Measurements from ENCODE around the gene SNW1.
"Not testable (repeated sequence)": the region's sequence is repeated elsewhere in the genome, so short reads cannot be mapped to it uniquely, and the experiment has no call there.

The SNW1 gene

DNA sequence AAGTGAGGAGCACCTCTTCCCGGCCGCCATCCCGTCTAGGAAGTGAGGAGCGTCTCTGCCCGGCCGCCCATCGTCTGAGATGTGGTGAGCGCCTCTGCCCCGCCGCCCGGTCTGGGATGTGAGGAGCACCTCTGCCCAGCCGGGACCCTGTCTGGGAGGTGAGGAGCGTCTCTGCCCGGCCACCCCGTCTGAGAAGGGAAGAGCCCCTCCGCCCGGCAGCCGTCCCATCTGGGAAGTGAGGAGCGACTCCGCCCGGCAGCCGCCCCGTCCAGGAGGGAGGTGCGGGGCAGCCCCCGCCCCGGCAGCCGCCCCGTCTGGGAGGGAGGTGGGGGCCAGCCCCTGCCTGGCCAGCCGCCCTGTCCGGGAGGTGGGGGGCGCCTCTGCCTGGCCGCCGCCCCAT lies 13.5 kb downstream of the SNW1 start:
- DNase-seq (ENCODE audit: low spot score): not testable (repeated sequence)

DNA sequence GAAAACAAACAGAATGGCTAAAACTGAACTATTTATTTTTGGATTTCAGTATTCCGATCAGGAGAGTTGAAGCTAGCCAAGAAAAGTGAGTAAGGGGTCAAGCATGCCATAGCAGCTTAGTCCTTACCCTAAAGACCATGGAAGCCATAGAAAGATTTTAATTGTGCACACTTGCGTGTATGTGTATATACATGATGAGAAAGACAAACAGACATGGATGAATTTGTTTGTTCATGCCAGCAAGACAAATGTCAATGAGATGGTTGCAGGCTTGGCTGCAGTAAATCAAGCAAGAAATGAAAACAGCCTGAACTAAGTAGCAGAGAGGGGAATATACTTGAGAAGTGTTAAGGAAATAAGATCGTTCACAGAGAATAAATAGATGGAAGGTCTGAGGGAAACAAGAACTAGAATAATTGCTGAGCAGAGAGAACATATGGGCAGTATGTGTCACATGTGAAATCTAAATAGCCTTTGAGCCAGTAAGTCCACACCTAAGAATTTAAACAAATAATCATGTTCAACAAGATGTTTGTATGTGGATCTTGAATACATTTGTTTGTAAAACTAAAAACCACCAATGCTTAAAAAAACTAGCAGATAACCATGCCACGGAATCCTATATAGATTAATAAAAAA lies 14.8 kb downstream of the SNW1 start:
- DNase-seq (ENCODE audit: low spot score): no peak

DNA sequence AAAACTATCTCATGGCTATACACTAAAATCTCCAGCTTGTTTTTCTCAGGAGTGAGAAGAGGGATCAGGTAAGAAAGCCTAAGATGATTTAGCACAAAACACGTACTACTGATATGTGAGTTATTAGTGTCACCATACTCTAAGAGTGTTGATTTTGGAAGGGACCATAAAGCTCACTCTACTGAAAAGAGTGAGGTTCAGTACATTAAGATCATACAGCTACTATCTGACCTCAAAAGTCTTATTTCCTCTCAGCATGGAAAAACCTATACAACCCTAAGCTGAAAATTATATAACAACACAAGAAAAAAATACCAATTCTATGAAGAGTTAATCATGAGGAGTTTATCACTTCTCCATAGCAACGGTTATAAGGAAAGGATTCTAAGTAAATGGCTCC lies 19.5 kb downstream of the SNW1 start:
- DNase-seq (ENCODE audit: low spot score): no peak

DNA sequence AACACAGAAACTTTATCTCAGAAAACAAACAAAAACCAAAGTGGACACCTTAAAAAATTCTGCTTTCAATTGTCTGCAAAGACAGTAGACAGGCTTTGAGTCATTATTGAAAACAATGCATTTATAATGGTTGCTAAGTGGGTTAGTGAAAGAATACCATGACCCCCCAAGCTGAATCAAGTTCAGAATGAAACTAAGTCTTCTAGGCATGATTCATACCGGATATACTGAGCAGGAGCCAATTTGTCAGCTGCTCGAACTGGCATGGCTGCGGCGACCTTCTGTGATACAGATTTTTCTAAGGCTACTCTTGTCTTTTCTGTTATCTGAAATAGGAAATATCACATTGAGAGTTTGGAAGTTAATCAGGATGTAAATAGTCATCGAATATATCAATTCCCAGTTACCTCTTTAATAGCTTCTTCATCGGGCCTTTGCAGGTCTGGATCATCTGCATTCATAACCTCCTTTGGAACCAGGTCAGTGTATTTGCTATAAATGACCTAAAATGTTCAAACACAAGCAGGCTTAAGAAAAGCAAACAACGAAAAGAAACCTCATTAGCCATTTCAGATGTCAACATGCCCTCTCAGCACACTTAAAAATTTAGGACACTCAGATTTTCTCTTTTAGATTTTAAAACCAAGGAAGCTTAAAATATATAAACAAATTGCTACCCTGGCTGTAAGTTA lies 22.3 kb downstream of the SNW1 start:
- no peak for DNase-seq (ENCODE audit: low spot score)

DNA sequence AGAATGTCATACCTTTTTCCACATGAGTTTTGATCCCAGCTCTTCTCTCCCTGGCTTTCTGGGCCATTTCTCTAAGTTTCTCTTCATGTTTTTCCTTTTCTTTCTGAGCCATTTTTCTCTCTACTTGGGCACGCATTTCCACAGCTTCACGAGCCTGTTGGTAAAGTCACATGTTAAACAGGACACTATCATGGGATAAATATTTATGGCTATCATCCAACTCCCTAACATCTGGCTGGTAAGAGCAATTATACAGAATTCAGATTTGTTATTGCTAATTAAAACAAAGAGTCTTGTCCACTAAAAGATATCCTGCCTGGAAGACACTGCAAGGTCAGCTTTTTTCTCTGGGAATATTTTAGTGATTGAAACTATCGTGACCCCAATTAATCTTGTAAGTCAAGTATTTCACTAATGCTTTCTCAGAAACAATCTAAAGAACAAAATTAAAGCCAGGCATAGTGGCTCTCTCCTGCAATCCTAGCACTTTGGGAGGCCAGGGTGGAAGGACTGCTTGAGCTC lies 29.9 kb downstream of the SNW1 start:
- no peak for DNase-seq (ENCODE audit: low spot score)

DNA sequence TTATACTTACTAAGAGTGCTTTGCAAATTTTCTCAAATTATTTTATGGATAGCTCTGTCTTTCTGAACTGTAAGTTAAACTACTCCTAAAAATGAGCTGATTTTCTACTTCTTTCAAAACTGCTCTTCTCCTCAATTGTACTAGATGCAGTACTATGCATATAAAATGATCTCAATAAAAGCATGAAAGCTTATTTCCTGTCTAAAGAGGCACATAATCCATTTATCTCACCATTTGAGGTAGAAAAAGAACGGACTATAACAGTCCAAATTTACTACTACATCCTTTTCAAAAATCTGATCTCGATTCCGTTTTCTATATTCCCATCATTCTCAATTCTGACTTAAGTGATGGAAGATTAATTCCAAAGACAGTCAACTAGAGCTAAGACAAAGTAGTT lies 38.7 kb downstream of the SNW1 start:
- DNase-seq (ENCODE audit: low spot score): no peak

DNA sequence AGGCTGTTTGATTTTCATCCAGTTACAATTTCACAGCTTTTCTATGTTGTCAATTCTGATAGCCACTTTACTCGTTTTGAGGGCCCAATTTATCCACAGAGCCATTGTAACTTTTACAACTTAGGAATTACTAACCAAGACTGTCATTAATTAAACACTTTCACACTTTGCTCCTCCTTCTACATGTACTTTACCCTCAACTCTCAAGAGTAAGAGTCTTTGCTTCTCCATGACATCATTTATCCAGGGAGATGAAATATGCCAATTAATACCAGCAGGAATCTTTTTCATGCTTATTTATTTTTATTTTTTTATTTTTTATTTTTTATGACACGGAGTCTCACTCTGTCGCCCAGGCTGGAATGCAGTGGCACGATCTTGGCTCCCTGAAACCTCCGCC lies 39.5 kb downstream of the SNW1 start:
- no peak for DNase-seq (ENCODE audit: low spot score)

DNA sequence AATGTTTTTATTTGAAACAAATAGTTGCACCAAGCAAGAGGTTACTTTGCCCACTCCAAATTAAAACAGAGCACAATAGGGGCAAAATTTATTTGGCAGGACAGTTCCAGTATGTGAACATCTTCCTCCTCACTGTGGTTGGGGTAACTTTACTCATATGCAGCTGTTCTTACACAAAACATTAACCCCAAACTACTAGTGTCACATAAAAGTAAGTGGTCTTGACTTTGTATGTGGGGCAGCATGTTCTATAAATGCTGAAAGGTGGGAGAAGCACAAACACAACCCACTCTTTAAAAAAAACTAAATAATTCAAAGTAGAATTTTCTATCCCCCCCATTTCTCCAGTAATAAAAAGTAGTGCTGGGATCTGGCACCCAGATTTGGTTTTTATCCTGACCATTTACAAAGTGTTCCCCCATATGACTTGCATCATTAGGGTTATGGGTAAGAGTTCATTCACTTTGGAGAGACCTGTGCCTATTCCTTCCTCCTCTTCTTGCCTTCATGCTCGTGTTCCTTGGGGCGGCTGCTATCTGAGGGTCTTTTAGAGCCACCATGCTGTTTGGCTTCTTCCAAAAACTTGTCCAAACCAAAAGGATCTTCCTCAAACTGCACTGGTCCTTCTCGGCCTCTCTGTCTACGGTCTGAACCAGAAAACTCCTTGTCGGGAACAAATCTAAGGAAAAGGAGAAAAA lies 43.2 kb downstream of the SNW1 start:
- DNase-seq (ENCODE audit: low spot score): no peak

DNA sequence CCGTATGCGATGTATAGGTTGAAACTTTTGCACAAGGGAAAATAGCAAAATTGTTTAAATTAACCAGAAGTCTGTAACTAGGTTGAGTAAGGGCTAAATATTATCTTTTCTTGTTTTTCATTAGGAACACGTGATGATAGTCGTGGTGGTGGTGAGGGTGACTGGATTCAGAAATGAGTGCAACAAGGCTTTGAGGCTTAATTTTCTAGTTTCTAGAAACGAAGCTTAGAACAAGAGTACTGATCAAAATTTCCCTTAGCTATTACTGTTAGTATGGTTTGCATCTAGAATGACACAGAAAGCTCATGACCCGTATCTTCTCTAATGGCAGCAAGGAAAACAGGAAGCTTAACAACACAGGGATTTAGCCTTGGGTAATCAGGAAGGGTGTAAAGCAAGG lies 46.0 kb downstream of the SNW1 start:
- no peak for DNase-seq (ENCODE audit: low spot score)

DNA sequence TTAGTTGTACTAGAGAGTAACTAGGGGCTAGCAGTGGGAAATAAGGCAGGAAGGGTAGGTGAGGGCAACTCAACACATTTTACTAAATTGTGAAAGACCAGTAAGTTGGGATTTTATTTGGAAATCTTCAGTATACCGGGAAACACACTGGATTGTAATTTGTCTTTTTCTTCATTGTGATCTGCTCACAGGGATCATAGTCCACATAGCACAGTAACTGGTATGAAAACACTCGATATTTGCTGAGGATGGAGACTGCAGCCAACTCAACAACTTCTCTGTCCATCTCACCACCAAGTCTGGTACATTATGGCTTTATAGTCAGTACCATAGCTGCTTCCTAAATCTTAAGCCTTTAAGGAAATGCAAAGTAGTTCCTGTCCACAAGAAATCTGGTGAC lies 50.6 kb downstream of the SNW1 start:
- no peak for DNase-seq (ENCODE audit: low spot score)

DNA sequence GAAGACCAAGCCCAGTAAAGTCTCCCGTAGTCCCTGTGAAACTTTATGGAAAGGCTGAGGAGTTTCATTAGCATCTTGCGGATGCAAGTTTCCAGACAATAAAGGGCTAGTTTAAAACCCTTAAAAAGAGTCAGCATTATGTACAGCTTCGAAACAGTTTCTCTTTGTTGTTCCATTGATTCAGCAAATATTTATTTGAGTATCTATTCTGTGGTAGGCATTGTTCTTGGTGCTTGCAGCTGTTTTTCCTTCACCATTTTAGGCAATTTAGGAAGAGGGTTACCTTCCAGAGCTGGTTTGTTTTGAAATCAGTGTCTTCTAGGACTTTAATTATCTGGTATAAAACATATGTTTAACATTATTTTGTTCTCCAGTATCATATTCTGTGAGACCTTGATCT lies 51.5 kb downstream of the SNW1 start:
- no peak for DNase-seq (ENCODE audit: low spot score)

DNA sequence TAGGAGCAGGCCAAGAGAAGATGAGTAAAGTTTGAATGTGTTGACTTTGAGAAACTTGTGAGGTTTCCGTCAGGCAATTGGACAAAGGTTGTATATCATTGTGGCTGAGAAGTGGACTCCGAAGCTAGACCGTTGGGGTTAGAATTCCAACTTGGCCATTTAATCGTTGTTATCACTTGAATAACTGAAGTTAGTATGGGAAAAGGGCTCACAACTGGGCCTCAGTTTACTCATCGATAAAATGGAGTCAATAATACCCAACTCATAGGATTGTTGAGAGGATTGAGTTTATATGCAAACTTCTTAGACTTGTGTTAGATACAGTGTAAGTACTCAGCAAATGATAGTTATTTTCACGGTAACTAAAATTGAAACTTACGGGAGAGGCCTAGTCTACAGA lies 52.2 kb downstream of the SNW1 start:
- no peak for DNase-seq (ENCODE audit: low spot score)

DNA sequence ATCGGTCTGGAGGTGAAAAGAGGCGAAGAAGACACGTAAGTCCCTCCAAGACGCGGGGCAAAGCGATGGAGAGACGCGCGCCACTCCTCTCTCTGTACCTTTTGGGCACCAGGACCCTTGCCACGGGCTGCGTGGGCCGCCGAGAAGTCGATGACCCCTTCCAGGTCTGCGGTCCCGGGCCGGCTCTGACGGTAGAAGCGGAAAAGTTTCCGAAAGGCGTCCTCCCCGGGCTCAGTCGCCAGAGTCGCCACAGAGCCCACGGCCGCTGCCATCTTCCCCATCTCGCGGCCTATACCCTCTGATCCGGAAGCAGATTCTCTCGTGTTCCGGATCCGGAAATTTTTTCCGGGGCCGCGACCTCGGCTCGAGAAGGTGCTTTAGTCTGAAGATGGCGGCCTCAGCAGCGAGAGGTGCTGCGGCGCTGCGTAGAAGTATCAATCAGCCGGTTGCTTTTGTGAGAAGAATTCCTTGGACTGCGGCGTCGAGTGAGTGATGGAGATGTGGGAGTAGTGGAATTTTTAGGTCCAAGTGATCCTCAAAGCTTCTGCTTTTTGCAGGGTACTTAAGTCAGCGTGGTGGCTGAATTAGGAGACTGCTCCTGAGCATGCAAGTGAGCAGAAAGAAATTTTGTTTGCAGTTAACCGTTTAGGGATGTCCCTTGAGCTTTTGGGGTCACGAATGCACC lies 53.1 kb downstream of the SNW1 start, which contains the start of the genes ALKBH1 and SLIRP:
Gene ALKBH1, minus strand, starts transcription at position 300 of the 685 bp plus-strand sequence. Its CDS starts 19 bp downstream, at position 281.
Gene SLIRP, plus strand, starts transcription at position 380 of the 685 bp plus-strand sequence. Its CDS starts 9 bp downstream, at position 389.
- DNase-seq (ENCODE audit: low spot score): peak; percentile 73

DNA sequence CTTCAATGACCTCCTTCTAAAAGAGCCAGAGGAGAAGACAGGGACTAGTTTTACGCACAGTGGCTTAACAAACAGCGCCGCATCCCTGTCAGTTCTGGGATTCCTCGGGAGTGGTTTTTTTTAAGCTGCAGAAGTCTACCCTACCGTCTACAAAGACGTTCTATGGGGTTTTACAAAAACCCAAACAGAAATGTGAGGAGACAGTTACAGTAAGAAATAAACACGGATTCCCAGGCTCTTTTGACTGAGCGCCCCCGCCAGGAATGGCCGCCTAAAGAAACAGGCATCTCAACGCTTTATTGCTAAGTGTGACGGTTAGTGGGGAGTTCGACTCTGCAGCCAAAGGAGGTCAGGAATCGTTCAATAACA lies 53.6 kb downstream of the SNW1 start:
- peak; percentile 5 for DNase-seq (ENCODE audit: low spot score)

DNA sequence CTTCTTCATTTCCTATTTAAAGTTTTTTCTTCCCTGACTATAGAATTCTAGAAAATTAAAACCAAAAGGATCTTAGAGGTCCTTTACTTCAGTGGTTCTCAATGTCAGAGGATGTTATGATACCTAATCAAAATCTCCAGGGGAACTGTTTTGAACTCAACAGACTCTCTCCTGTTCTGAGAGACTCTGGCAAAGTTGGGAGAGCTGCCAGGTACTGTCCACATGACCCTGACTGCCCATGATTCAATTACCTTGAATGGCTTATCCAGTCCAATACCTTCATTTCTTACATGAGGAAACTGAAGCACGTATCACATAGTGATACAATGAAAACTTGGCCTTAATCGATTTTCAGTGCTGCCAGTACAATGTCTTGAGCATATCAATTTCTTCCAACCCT lies 69.7 kb downstream of the SNW1 start:
- no peak for DNase-seq (ENCODE audit: low spot score)

DNA sequence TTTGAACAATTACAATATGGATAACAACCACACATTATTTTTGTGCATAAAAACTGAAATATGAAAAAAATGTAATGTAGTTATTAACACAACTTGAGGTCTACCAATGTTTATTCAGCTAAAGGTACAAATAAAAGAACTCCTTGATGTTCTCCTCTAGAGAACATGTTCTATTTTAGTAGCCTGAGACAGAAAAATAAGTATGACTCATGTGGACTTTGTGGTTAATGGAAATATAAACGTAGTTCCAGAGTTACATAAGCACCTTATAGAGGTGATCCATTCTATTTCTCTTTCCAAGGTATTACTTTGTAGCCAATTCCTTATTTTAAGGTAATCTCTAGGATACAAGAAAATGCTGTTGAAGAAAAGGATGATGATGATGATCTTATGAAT lies 78.8 kb downstream of the SNW1 start:
- no peak for DNase-seq (ENCODE audit: low spot score)

DNA sequence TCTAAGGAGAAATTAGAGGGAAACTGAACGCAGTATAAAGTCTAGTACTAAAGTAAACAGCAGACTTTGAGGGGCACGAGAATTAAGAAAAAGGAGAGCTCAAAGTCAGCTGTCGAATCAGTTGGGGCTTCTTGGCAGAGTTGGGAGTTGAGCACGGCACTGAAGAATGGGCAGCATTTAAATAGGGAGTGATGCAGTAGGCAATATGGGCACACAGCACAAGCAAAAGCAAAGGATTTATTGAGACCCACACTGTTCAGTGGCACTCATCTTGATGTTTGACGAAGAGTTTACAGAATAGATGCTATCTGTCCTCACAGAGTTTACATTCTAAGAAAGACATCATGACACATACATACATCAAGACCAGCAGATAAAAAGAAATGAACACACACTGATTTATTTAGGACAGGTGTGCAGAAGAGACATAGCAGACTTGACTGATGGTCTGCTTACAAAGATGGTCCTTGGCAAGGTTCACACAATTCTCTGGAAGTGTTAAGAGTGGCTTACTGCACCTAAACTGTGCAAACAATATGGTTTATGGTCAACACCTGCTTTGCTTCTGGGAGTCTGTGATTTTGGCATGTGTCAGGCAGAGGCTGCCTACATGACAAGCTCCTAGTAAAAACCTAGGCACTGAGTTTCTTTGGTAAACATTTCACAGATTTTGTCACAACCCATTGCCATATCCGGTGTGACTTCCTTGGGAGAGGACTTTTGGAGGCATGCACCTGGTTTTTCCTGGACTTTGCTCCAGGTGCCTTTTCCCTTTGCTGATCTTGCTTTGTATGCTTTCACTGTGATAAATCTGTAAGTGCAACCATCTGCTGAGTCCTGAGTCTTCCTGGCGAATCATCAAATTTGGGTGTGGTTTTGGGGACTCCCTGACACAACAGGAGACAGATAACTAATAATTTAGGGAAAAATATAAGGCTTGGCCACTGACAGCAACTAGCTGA lies 79.5 kb downstream of the SNW1 start:
- no peak for DNase-seq (ENCODE audit: low spot score)

DNA sequence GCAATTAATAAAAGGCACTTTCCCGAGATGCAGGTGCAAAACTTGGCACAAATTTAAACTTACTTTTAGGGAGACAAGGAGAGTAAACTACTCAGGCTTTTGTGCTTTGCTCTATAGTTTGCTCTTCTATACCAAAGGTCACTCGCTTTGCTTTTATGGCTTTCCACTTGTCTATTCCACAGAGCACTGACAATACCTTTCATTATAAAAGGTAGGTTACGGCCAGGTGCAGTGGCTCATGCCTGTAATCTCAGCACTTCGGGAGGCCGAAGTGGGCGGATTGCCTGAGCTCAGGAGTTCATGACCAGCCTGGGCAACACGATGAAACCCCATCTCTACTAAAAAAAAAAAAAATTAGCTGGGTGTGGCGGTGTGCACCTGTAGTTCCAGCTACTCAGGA lies 86.0 kb downstream of the SNW1 start:
- no peak for DNase-seq (ENCODE audit: low spot score)

DNA sequence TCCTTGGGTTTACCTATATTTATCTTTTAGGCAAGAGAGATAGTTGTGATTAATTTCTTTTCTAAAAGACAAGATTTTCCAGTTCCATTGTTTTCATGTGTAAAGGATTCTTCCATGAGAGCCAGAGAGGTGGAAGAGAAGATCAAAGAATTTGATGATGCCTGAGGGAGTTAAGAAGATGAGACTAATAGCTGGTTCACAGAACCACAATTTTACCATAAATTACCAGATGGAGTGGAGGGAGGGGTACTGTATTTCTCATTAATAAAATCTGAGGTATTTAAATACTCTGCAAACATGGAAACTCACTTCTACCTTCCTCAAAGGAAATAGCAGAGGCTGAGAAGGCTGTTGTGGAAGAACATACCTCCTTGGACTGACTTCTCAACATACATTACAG lies 87.8 kb downstream of the SNW1 start:
- no peak for DNase-seq (ENCODE audit: low spot score)

All from HuH-7 (cell line).